Measurements from ENCODE around the gene ADAMTS13.
A peak's percentile ranks its signal among the peaks of the same experiment; 100 is the strongest.

The ADAMTS13 gene

GRCh38 chr9:133478851-133479711 lies 56.9 kb downstream of the ADAMTS13 start, which contains the start of gene SLC2A6:
SLC2A6 (minus strand) TSS chr9:133479099; CDS start chr9:133479059, 40 bp downstream.
- no peak for TF ChIP-seq CTCF (conservative IDR thresholded peaks at IDR 0.05)
- H3K27ac ChIP-seq: peak within 1 kb of the TSS; percentile 73; the same call in 1 of the 2 replicates

- no peak for TF ChIP-seq CTCF (conservative IDR thresholded peaks at IDR 0.05)
- peak overlapping the region; percentile 90; the same call in 1 of the 2 replicates for H3K27ac ChIP-seq
These were observed 61.4 kb downstream of the ADAMTS13 start for GRCh38 chr9:133483611-133484010.

- TF ChIP-seq CTCF (conservative IDR thresholded peaks at IDR 0.05): no peak
- peak overlapping the region; percentile 90 for H3K27ac ChIP-seq
These were observed 62.7 kb downstream of the ADAMTS13 start for GRCh38 chr9:133484671-133485437.

- no peak for TF ChIP-seq CTCF (conservative IDR thresholded peaks at IDR 0.05)
- peak overlapping the region; percentile 90 for H3K27ac ChIP-seq
These were observed 63.5 kb downstream of the ADAMTS13 start for GRCh38 chr9:133485531-133486260.

- no peak overlapping the region for H3K27ac ChIP-seq
- no peak for TF ChIP-seq CTCF (conservative IDR thresholded peaks at IDR 0.05)
These were observed 65.2 kb downstream of the ADAMTS13 start for GRCh38 chr9:133487331-133487725.

- TF ChIP-seq CTCF (conservative IDR thresholded peaks at IDR 0.05): no peak
- H3K27ac ChIP-seq: no peak overlapping the region
These were observed 66.6 kb downstream of the ADAMTS13 start for GRCh38 chr9:133488686-133489252.
